HG03060 (cell line): ENCODE results near the gene DCBLD1.

Experiments used
- ATAC-seq: cut with Tn5 transposase; IDR thresholded peaks from one replicate; pipeline ENCODE4 v1.9.1; 2021; ENCODE audit warnings: low read depth, moderate number of reproducible peaks; ENCODE audit not compliant: unreplicated experiment

DCBLD1 gene

GRCh38 chr6:117550618-117551242 lies 68.3 kb downstream of the DCBLD1 start:
- no peak for ATAC-seq

GRCh38 chr6:117552618-117553017 lies 70.1 kb downstream of the DCBLD1 start:
- ATAC-seq: no peak

- no peak for ATAC-seq
These were observed 70.7 kb downstream of the DCBLD1 start for GRCh38 chr6:117553142-117553541.

GRCh38 chr6:117555262-117555849 lies 72.9 kb downstream of the DCBLD1 start:
- no peak for ATAC-seq

- ATAC-seq: no peak
These were observed 73.5 kb downstream of the DCBLD1 start for GRCh38 chr6:117555882-117556498.

- no peak for ATAC-seq
These were observed 75.5 kb downstream of the DCBLD1 start for GRCh38 chr6:117557951-117558350.

- ATAC-seq: no peak
These were observed 76.3 kb downstream of the DCBLD1 start for GRCh38 chr6:117558818-117559217.

GRCh38 chr6:117559299-117559698 lies 76.8 kb downstream of the DCBLD1 start:
- ATAC-seq: no peak

- ATAC-seq: no peak
These were observed 78.7 kb downstream of the DCBLD1 start for GRCh38 chr6:117561128-117561527.

- ATAC-seq: no peak
These were observed 82.2 kb downstream of the DCBLD1 start for GRCh38 chr6:117564681-117565080.

GRCh38 chr6:117568247-117568646 lies 85.8 kb downstream of the DCBLD1 start:
- ATAC-seq: no peak

GRCh38 chr6:117568831-117569410 lies 86.4 kb downstream of the DCBLD1 start:
- no peak for ATAC-seq

- ATAC-seq: no peak
These were observed 90.7 kb downstream of the DCBLD1 start for GRCh38 chr6:117573006-117573680.

- ATAC-seq: no peak
These were observed 91.7 kb downstream of the DCBLD1 start for GRCh38 chr6:117574198-117574597.

- no peak for ATAC-seq
These were observed 103.2 kb downstream of the DCBLD1 start for GRCh38 chr6:117585647-117586046.

- no peak for ATAC-seq
These were observed 108.0 kb downstream of the DCBLD1 start for GRCh38 chr6:117590447-117590846.

- no peak for ATAC-seq
These were observed 108.9 kb downstream of the DCBLD1 start for GRCh38 chr6:117591405-117591804.

- ATAC-seq: no peak
These were observed 110.7 kb downstream of the DCBLD1 start for GRCh38 chr6:117592983-117593759.

- no peak for ATAC-seq
These were observed 112.8 kb downstream of the DCBLD1 start for GRCh38 chr6:117595099-117595923.

- no peak for ATAC-seq
These were observed 115.3 kb downstream of the DCBLD1 start for GRCh38 chr6:117597755-117598154.
